LNCAP (cell line): ENCODE results near the gene IL3RA.

Source experiments
- TF ChIP-seq, protein P1 (sequence below): fragments of 450-650 bp; IDR thresholded peaks from 2 replicates; pipeline ENCODE4 v1.5.1; 2017; ENCODE audit warnings: mild to moderate bottlenecking

The IL3RA gene

DNA sequence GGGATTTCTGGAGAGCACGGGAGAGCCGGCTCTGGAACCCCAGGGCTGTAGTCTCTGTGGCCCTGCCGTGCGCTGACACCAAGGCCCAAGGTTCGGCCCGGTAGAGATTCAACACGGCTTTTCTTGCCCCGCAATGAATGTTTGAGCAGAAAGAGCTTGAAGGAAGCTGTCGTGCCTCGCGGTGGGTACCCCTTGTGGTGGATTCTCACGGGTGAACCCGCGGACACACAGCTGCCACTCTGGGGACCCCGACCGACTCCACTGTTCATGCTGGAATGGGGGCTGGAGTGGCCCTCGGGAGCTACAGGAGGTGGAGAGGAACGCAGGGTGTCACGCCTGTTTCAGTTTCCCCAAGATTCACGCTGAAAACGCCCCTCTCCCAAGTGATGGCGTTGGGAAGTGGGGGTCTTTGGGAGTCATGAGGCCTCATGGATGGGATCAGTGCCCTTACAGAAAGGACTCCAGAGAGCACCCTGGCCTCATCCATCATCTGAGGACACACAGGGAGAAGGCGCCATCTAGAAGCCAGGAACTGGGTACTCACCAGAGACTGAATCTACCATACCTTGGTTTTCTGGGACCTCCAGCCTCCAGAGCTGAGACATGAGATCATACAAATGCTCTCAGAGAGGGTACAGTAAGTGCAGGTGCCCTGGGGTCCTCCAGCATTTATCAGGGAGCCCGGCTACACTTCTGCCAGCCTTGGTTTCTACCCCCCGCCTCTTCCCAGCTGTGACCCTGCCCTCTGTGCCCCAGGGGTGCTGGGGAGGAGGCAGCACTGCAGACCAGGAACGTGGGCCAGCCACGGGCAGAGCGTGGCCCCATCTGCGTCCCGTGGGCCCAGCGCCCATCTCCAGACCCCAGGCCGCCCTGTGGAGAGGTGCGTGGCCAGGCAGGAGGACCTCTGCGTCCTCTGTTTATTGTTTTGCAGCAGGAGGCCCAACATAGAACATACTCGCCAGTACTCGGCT is 49.0 kb downstream of the IL3RA start:
- TF ChIP-seq, protein P1, sequence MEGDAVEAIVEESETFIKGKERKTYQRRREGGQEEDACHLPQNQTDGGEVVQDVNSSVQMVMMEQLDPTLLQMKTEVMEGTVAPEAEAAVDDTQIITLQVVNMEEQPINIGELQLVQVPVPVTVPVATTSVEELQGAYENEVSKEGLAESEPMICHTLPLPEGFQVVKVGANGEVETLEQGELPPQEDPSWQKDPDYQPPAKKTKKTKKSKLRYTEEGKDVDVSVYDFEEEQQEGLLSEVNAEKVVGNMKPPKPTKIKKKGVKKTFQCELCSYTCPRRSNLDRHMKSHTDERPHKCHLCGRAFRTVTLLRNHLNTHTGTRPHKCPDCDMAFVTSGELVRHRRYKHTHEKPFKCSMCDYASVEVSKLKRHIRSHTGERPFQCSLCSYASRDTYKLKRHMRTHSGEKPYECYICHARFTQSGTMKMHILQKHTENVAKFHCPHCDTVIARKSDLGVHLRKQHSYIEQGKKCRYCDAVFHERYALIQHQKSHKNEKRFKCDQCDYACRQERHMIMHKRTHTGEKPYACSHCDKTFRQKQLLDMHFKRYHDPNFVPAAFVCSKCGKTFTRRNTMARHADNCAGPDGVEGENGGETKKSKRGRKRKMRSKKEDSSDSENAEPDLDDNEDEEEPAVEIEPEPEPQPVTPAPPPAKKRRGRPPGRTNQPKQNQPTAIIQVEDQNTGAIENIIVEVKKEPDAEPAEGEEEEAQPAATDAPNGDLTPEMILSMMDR, result no peak

DNA sequence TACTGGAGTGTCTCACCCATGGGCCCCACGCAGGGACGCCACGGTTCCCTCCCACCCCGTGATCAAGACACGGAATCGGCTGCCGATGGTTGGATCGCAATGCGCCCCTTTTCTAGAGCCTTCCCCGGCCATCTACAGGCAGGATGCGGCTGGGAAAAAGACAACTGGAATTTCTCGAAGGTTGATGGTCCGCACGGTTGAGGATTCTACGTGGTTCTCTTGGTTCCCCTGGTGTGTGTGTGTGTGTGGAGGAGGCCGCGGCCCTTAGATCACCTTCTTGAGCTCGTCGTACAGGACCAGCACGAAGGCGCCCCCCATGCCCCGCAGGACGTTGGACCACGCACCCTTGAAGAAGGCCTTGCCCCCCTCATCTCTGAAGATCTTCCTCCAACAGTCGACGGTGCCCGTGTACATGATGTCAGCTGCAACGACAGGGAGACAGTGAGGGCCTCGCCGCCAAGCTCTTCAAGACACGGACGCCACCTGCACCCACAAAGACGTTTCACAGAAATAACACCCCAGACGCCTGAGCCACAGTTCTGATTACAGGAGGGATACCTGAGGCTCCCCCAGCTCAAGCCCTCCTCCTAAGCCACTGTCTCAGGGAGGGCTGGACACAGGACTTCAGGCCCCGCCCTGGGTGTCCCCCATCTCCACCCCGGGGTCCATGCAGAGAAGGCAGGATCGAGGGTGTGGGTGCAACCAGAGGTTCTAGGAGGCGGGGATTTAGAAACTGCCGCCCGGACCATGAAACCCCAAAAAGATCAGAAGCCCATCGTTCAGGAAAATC is 49.9 kb downstream of the IL3RA start:
- TF ChIP-seq, protein P1, result no peak

GRCh38 chrX:1387141-1387776 is 50.7 kb downstream of the IL3RA start:
- TF ChIP-seq, protein P1, result no peak

DNA sequence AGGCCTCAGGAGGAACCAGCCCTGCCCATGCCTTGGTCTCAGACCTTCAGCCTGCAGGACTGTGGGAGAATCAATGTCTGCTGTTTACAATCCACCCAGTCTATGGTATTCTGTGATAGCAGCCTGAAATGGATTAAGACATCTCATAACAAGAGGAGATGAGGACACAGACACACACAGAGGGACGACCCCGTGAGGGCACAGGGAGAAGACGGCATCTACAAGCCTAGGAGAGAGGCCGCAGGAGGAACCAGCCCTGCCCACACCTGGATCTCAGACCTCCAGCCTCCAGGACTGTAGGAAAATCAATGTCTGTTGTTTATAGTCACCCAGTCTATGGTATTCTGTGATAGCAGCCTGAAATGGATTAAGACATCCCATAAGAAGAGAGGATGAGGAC is 52.1 kb downstream of the IL3RA start:
- TF ChIP-seq, protein P1, result no peak

DNA sequence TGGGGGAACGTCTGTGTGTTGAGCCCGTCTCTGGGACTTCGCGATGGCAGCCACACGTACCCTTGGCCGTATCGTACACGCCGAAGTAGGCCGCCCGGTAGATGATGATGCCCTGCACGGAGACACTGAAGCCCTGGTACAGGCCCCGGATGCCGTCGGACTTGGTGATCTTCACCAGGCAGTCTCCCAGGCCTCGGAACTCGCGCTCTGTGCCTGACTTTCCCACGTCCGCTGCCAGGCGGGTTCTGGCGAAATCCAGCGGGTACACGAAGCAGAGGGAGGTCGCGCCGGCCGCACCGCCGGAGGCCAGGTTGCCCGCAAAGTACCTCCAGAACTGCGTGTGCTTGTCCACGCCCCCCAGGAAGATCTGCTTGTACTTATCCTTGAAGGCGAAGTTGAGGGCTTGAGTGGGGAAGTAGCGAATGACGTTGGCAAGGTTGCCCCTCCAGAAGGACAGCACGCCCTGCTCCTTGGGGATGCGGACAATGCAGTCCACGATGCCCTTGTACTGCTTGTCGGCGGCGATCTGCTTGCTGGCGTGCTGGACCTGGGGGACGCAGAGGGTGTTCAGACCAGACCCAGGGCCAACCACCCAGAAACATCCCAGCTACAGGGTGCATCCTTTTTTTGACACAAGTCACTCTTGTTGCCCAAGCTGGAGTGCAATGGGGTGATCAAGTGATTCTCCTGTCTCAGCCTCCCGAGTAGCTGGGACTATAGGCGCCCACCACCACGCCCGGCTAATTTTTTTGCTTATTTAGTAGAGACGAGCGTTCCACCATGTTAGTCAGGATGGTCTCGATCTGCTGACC is 52.8 kb downstream of the IL3RA start:
- TF ChIP-seq, protein P1, result no peak

DNA sequence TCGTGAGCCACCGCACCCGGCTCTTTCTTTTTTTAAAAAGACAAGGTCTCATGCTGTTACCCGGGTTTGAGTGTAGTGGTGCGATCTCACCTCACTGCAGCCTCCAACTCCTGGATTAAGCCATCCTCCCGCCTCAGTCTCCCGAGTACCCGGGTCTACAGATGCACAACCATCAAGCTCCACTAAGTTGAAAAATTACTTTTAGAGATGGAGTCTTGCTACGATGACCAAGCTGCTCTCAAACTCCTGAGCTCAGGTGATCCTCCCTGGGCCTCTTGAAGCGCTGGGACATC is 53.4 kb downstream of the IL3RA start:
- TF ChIP-seq, protein P1, result no peak
